Aorta (tissue), 5 donors: Measurements from ENCODE around the gene PRSS12. TPM values are rescaled to one million over a fixed set of nuclear protein-coding genes. Genes with fewer than 3 reads are reported as not detected.

ENCODE experiments used
- ATAC-seq: fragments of 200-7000 bp; cut with Tn5 transposase; one replicate; pipeline ENCODE4 v1.9.1; 2022; ENCODE audit warnings: moderate library complexity; ENCODE audit not compliant: low FRiP score
- DNase-seq, 2 donors: peaks; one replicate each; pipeline ENCODE4 v3.0.0-alpha.2; 2020
- H3K27ac ChIP-seq, 2 donors: one replicate each; pipeline ENCODE4 v1.5.1; 2013; ENCODE audit warnings: low read length in 2 of 2, mild to moderate bottlenecking in 2 of 2, moderate library complexity in 2 of 2, control low read depth in 1 of 2, inconsistent platforms in 1 of 2, low read depth in 1 of 2
- H3K27me3 ChIP-seq, 2 donors: one replicate each; pipeline ENCODE4 v1.6.1; 2013; ENCODE audit warnings: control low read depth in 1 of 2, low read length in 1 of 2, mild to moderate bottlenecking in 1 of 2, moderate library complexity in 1 of 2; ENCODE audit not compliant: insufficient read depth in 2 of 2, control insufficient read depth in 1 of 2
- H3K36me3 ChIP-seq, 2 donors: one replicate each; pipeline ENCODE4 v1.6.1; 2013; ENCODE audit warnings: control low read depth in 1 of 2, low read length in 1 of 2, mild to moderate bottlenecking in 1 of 2; ENCODE audit not compliant: insufficient read depth in 2 of 2, control insufficient read depth in 1 of 2
- H3K4me1 ChIP-seq, 2 donors: one replicate each; pipeline ENCODE4 v1.6.1; 2013; ENCODE audit warnings: low read length in 2 of 2, control low read depth in 1 of 2, mild to moderate bottlenecking in 1 of 2, moderate library complexity in 1 of 2; ENCODE audit not compliant: insufficient read depth in 2 of 2, control insufficient read depth in 1 of 2
- H3K4me3 ChIP-seq, 2 donors: one replicate each; pipeline ENCODE4 v1.5.1; 2013; ENCODE audit warnings: low read length in 2 of 2, control low read depth in 1 of 2, mild to moderate bottlenecking in 1 of 2
- H3K9me3 ChIP-seq: one replicate; pipeline ENCODE4 v1.6.1; 2013; ENCODE audit warnings: mild to moderate bottlenecking, low read length; ENCODE audit not compliant: control insufficient read depth
- WGBS, 2 donors: extraction: QIAGEN DNeasy Blood & Tissue Kit; methylation state at CpG; one replicate each; pipeline ENCODE4 v1.1.7; 2013; 5-methylcytosine and 5-hydroxymethylcytosine counted together
- intact Hi-C, 2 donors: fragments of 100-400 bp; cut with DNase I; formaldehyde crosslinking; loops; one replicate each; pipeline versions ENCODE4 v1.14.2 to v1.15.0; 2022
- polyA plus RNA-seq, 2 donors: library from polyadenylated mRNA; stranded (reverse); fragments of 200-250 nt; gene quantifications; one replicate each; pipeline ENCODE4 v1.2.3, GENCODE V29; 2013
- total RNA-seq, 2 donors: library from RNA; stranded (reverse); fragmentation: NEBNext Ultra II Directional; extraction: Animal tissue kit (Norgen Biotek cat#: 25700); gene quantifications; one replicate each; pipeline ENCODE4 v1.2.1, GENCODE V29; 2021
- donor health status: healthy with polysubstance abuse.
- donor health status: Bipolar disorder and iron deficiency.
- donor health status: DM: no; HTN: no; CAD: no.
- donor health status: DM: no; HTN: no; CAD: no.
- donor health status: DM: yes; HTN: yes; CAD: no.

PRSS12 gene
- total and polyA plus RNA-seq, 4 donors, result 0.18 to 0.50 TPM; not detected in 2

DNA sequence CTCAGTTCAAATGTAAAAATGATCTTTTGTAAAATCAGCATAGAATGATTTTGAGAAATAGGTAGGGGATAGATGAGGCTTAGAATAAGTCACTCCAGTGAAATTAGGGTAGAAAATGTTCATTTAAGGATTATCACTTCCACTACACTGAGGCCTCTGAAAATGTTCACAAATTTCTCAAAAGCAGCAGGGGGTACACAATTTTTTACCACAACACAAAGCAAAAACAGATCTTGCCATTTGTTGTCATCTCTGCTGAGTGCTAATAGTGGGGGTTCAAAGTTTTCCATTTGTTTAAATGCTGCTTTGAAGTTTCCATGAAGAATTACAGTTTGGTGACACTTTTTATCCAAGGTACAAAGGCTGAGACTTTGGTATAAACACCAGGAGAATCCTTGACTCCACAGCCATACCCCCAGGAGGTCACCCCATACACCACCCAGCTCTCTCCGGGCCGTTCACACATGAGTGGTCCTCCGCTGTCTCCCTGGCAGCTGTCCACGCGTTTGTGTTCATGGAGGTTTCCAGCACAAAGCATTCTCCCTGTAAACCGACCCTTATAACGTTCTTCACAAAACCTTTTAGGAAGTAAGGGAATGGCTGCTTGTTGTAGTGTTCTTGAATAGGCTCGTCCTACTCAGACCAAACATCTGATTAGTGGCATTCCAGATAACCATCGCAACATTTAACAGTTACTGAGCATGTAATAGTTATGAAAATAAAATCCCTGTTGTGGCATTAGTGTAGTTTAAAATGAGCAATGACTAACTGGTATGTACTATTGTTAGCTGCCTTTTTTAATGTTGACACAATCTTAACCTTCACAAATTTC is 71.0 kb downstream of the PRSS12 start:
- Histone ChIP-seq H3K9me3 (no peaks in the 10 kb centered on the region), H3K4me1 (no peaks in the 10 kb centered on the region), H3K36me3 (no peaks in the 10 kb centered on the region), H3K4me3 (no peak overlapping the region), H3K27ac (no peak overlapping the region), H3K27me3 (no peaks in the 10 kb centered on the region)
- DNase-seq (no peak), ATAC-seq (no peak)
- intact Hi-C loops, result loop anchor here in 1 of 2 donors (10.0 kb wide), 1 partner anchor 73 kb away; the partner anchor contains the start of gene PRSS12
- 20 to 21% methylated on average over 9 of the region's 9 CpGs for WGBS, 2 donors

DNA sequence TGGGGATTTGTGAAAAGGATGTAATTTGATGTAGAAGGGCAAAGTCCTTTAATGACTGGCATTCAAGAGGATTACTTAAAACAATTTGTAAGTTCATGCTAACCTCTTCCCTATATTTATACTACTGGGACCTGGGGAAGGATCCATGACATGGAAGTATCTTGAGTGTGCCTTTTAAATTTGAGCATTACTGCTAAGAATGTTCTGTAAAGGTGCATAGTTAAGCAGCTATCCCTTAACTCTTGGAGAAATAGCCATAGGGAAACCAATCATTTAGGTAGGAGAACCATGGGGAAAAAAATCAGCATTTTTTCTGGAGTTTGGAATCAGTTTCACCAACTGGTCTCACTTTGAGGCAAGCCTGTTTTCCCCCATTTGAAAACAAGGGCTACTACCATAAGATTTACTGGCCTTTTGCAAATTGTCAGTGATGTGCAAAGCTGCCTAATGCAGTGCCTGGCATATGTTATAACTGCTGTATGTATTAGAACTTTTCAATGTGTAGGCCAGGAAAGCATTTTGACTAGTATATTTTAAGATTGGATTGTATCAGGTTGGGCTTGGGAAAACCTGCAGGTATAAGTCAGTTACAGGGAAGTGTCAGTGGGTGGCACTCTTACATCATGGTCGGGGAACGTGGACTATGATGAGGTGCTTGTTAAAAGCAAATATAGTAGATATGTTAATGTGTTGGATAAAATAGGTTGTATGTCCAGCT is 72.1 kb downstream of the PRSS12 start:
- Histone ChIP-seq H3K4me3 (no peak overlapping the region), H3K9me3 (no peaks in the 10 kb centered on the region), H3K4me1 (no peaks in the 10 kb centered on the region), H3K27ac (no peak overlapping the region), H3K36me3 (no peaks in the 10 kb centered on the region), H3K27me3 (no peaks in the 10 kb centered on the region)
- intact Hi-C loops, result loop anchor here in 1 of 2 donors (10.0 kb wide), 1 partner anchor 74 kb away; the partner anchor contains the start of gene PRSS12
- 1 to 15% methylated on average over 2 of the region's 2 CpGs for WGBS, 2 donors
- ATAC-seq (no peak), DNase-seq (no peak)

DNA sequence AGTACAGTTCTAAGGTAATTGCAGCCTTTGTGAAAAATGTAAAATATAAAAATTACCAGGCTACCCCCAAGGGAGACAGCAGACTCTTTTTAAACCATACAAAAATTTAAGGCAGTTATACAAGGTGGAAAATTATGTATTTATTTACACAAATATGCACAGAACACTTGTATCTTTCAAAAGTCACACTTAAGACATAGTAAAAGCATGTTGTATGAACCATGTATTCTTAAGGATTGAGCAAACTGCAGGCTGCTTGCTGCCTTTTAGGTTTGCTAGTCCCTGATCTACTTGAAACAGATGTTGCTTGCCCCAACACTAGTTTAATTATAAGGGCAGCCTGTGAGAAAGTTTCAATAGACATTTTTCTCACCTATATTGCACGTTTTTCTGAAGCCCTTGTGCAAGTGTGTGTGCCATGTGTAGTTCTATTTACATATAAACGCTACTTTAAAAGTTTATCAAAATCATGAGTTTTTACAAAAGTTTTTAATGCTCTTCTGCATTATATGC is 72.8 kb downstream of the PRSS12 start:
- intact Hi-C loops, result loop anchor here in 1 of 2 donors (10.0 kb wide), 1 partner anchor 75 kb away; the partner anchor contains the start of gene PRSS12
- ATAC-seq (no peak), DNase-seq (no peak)
- Histone ChIP-seq H3K4me3 (peak overlapping the region; percentile 45 to 79), H3K4me1 (no peaks in the 10 kb centered on the region), H3K27ac (no peak overlapping the region), H3K9me3 (no peaks in the 10 kb centered on the region), H3K27me3 (no peaks in the 10 kb centered on the region), H3K36me3 (no peaks in the 10 kb centered on the region)
- WGBS, 2 donors, result 35 to 36% methylated on average over 2 of the region's 2 CpGs

DNA sequence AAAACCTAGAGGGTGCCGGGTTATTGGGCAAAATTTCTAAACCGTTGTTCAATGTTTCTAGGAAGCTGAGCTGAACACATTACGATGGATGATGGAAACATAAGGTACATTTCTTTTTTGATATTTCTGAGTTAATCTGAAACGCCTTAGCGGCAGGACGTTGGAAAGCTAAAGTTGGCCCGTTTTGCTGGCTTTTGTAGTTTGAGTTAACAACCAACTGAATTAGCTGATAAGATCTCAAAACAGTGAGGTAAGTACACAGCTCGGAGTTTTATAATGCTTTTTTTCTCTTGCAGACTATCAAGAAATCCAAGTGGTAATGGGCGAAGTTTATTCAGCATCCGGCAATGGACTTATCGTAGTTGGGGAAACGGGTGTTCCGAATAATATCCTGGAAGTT is 73.5 kb downstream of the PRSS12 start:
- ATAC-seq, result no peak
- Histone ChIP-seq H3K4me3 (peak overlapping the region; percentile 45 to 79), H3K4me1 (no peaks in the 10 kb centered on the region), H3K27ac (no peak overlapping the region), H3K27me3 (no peaks in the 10 kb centered on the region), H3K36me3 (no peaks in the 10 kb centered on the region), H3K9me3 (no peaks in the 10 kb centered on the region)
- DNase-seq, result no peak
- WGBS, 2 donors, result 5 to 6% methylated on average over 13 of the region's 13 CpGs
- intact Hi-C loops, result no loop called here

DNA sequence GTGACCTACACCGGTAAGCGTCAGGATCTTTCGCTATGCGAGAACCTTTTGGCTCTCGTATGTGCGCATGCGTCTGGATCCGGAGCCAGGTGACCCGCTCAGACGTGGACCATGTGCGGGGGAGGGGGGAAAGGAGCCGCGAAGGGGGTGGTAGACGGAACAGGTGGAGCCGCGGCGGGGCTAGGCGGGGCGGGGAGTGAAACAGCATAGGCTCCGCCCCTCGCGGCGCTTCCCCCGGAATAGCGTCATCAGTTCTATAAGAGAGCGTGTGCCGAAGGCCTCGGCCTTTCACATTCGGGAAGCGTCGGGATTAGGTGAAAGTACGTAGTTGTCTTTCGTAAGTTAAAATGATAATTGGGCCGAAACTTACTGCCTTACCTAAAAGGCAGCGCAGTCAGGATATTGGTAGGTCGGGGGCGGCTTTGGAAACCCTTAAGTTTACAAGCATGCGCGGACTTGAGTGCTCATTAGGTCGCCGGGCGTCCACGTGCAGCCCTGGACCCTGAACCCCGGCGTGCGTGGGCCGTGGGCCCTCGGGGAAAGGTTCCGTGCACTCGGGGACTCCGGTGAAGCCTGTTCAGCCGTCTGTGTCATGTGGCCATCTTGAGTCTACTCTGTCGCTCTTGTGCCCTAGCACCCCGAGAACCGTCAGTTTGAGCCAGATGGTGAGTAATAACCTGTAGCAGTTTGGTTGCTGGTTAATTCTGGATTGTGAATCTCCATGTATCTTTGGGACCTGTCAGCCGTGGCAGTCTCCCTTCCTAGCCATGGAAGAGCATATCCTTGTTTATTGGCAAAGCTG is 74.1 kb downstream of the PRSS12 start:
- H3K9me3 ChIP-seq, result no peaks in the 10 kb centered on the region
- no peaks in the 10 kb centered on the region for H3K27me3 ChIP-seq
- ATAC-seq (peak; percentile 99), DNase-seq (peak; percentile 95 to 98)
- intact Hi-C loops, result no loop called here
- H3K36me3 ChIP-seq, result no peaks in the 10 kb centered on the region
- H3K27ac ChIP-seq, result peak overlapping the region; percentile 23 to 97
- H3K4me3 ChIP-seq, result peak overlapping the region; percentile 45 to 79
- 0 to 1% methylated on average over 56 of the region's 56 CpGs for WGBS, 2 donors
- H3K4me1 ChIP-seq, result no peaks in the 10 kb centered on the region

DNA sequence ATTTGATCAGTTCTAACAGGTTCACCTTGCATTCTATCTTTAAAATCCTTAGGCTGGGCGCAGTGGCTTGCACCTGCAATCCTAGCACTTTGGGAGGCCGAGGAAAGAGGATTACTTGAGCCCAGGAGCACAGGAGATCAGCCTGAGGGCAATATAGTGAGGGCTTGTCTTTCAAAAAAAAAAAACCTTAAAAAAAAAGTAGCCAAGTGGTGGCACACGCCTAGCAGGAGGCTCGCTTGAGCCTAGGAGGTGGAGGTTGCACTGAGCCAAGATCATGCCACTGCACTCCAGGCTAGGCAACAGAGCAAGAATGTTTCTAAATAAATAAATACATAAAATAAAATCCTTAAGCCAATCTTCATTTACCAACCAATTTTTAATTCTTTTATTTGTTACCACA is 75.6 kb downstream of the PRSS12 start:
- Histone ChIP-seq H3K27me3 (no peaks in the 10 kb centered on the region), H3K9me3 (no peaks in the 10 kb centered on the region), H3K4me3 (no peak overlapping the region), H3K36me3 (no peaks in the 10 kb centered on the region), H3K4me1 (no peaks in the 10 kb centered on the region), H3K27ac (no peak overlapping the region)
- WGBS, 2 donors, result 91 to 92% methylated on average over 4 of the region's 4 CpGs
- intact Hi-C loops, result no loop called here
- no peak for DNase-seq
- ATAC-seq, result no peak

DNA sequence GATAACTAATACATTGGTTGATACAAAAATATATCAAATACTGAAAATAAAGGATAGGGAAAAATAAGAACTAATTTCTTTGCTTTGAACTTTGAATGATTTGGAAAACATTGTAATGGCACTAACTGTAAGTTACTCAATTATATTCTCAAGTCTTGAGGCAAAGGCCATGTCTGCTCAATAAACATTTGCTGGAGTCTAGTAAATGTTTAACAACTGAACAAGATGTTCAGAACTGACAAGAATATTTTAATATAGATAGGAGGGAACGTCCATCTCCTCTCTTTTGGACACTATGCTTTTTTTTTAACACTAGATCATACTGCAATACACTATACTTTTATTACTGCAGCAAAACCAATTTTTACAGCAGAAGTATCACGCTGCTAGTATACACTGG is 76.2 kb downstream of the PRSS12 start:
- Histone ChIP-seq H3K36me3 (no peaks in the 10 kb centered on the region), H3K4me1 (no peaks in the 10 kb centered on the region), H3K27me3 (no peaks in the 10 kb centered on the region), H3K4me3 (no peak overlapping the region), H3K9me3 (no peaks in the 10 kb centered on the region), H3K27ac (no peak overlapping the region)
- intact Hi-C loops, result no loop called here
- ATAC-seq (no peak), DNase-seq (no peak)
- 64 to 80% methylated on average over 2 of the region's 2 CpGs for WGBS, 2 donors

DNA sequence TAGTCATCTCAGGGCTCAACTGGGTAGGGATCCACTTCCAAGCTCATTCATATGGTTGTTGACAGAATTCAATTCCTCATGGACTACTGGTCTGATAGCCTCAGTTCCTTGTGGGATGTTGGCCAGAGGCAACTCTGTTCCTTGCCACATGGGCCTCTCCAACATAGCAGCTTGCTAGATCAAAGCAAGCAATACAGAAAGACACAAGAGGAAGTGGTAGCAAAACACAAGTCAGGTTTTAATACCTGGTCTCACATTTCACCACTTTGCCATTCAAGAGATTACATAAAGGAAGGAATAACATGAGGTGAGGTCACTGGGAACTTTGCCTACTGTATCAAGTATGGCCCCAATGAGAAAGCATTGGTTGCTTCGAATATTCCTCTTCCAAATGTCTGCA is 79.2 kb downstream of the PRSS12 start:
- WGBS, 2 donors, result 76 to 83% methylated on average over 1 of the region's 1 CpG
- Histone ChIP-seq H3K4me1 (no peaks in the 10 kb centered on the region), H3K36me3 (no peaks in the 10 kb centered on the region), H3K27ac (no peak overlapping the region), H3K9me3 (no peaks in the 10 kb centered on the region), H3K27me3 (no peaks in the 10 kb centered on the region), H3K4me3 (no peak overlapping the region)
- DNase-seq (no peak), ATAC-seq (no peak)
- intact Hi-C loops, result no loop called here
